HS-27A (cell line): ENCODE data around the gene OR7G1.

ENCODE experiments used
- DNase-seq: peaks from one replicate; pipeline ENCODE4 v3.0.0-alpha.2; 2012; ENCODE audit warnings: low read depth, missing footprints

The OR7G1 gene, protein sequence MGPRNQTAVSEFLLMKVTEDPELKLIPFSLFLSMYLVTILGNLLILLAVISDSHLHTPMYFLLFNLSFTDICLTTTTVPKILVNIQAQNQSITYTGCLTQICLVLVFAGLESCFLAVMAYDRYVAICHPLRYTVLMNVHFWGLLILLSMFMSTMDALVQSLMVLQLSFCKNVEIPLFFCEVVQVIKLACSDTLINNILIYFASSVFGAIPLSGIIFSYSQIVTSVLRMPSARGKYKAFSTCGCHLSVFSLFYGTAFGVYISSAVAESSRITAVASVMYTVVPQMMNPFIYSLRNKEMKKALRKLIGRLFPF

DNA sequence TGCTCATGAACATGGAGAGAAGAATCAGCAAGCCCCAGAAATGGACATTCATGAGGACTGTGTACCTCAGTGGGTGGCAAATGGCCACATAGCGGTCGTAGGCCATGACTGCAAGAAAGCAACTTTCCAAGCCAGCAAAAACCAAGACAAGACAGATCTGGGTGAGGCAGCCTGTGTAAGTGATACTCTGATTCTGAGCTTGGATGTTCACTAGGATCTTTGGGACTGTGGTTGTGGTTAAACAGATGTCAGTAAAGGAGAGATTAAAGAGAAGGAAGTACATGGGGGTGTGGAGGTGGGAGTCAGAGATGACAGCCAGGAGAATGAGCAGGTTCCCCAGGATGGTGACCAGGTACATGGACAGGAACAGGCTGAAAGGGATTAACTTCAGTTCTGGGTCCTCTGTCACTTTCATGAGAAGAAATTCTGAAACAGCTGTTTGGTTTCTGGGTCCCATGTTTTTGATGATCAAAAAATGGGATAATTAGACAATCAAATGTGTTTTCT lies at the start of gene OR7G1:
Gene OR7G1, minus strand, starts transcription at position 457 of the 507 bp plus-strand sequence. Its CDS starts 0 bp downstream, at position 457.
- no peak for DNase-seq

- no peak for DNase-seq
Observed at GRCh38 chr19:9165261-9165660, 49.7 kb upstream of the OR7G1 start.

DNA sequence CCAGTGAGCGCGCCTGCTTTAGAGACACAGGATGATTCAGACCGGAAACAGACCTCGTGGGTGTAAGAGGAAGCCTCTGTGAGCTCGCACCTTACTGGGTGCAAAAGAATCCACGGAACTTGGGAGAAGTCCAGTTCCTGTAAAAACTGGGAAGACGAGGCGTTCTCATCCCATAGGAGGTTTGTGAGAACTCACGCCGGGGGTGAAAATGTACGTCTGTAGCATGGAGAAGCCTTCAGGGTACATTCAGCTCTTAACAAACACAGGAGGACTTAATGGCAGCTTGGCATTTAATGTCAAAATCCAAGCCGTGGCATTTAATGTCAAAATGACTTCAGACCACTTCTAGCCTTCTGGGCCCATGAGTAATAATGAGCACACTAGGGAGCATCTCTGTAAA lies 45.9 kb upstream of the OR7G1 start:
- DNase-seq = no peak

GRCh38 chr19:9159891-9160290 lies 44.3 kb upstream of the OR7G1 start:
- no peak for DNase-seq

GRCh38 chr19:9156304-9156703 lies 40.7 kb upstream of the OR7G1 start:
- no peak for DNase-seq

DNA sequence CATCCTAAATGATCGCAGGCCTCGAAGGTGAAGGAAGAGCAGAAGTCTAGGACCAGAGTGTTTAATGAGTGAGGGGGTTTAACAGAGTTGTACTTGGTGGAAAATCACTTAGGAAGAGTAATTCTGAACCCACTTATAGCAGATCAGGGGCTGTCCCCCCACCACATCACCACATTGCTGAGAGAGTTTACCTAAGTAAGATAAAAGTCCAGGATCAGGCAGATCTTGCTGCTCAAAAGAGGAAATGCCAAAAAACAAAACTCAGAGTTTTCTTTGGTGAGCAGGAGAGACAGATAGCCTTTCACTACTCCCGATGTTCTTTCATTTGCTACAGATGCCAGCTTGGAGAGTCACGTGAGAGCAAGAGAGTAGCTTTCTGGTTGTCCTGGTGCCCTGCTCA lies 40.0 kb upstream of the OR7G1 start:
- no peak for DNase-seq

- DNase-seq = no peak
Observed at GRCh38 chr19:9151367-9151766, 35.8 kb upstream of the OR7G1 start.

- DNase-seq = no peak
Observed at GRCh38 chr19:9150650-9151049, 35.1 kb upstream of the OR7G1 start.

DNA sequence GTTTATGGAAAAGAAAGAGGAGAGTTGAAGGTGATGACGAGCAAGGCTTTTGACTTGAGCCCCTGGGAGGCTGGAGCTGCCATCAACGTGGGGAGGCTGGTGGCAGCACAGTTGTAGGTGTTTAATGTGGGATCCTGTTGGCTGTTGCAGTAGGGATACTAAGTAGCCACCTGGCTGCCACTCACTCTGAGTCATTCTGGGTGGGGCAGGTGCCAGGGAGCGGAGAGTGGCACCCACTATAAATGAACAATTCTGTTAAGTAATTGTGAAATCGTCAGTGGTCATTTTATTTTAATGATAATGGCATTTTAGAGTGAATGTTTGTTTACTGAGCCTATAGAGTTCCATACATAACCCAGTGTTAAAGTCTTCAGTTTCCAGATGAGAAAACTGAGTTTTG lies 34.4 kb upstream of the OR7G1 start:
- DNase-seq = no peak

DNA sequence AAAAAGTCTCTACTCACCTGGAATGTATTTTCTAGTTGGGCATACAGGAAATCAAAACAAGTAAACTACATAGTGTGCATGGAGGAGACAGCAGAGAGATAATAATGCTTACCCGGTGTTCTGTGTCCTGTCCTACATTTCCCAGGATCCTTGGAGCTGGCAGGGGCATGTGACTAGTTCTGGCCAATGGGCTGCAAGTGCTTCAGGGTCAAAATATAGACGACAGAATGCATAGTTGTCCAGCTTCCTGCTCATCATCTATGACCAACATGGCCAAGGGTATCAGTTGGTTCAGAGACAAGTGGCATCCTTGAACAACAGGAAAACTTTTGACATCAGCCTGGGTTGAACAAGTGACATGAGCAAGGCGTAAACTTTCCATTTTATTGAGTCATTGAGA lies 33.1 kb upstream of the OR7G1 start:
- DNase-seq = no peak

DNA sequence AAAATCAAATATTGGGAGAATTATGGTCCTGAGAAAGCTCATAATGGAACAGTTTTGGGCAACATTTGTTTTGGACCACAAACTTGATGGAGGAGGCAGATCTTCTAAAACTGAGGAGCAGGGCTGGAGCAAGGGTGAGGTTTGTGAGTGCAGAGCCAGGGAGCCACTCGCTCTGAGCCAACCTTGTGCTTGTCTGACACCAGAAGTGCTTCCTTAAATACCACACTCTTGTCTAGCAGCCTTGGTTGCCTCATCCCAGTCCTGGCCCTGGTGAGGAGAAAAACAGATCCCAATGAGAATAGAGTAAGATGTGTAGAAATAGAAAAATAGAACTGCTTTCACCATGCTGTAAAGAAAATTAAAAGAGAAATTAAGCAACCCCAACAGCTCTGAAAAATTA lies 31.3 kb upstream of the OR7G1 start:
- no peak for DNase-seq

- DNase-seq = no peak
Observed at GRCh38 chr19:9144920-9145319, 29.4 kb upstream of the OR7G1 start.

- DNase-seq = peak; percentile 79
Observed at GRCh38 chr19:9140159-9140874, 24.8 kb upstream of the OR7G1 start, which contains the start of gene ZNF317. Gene ZNF317, plus strand, starts transcription at chr19:9140397. Its CDS starts 15,620 bp downstream, at chr19:9156017.

- peak; percentile 14 for DNase-seq
Observed at GRCh38 chr19:9139609-9140158, 24.1 kb upstream of the OR7G1 start.

DNA sequence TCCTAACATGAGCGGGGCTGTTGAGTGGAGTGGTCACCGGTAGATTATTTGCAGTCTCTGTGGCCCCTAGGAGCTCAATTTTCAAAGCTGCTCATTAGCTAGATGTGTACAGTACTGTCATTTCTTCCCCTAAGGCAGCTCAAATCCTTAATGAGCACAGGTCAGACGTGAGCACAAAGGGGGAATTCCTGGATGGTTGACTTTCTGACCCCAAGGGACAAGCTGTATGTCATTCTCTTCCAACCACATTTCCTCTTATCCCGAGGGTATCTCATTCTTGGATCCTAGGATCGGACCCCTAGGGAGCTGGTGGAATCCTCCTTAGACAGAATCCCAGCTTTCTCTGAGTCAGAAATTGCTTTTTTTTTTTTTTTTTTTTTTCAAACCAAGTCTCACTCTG lies 16.9 kb upstream of the OR7G1 start:
- no peak for DNase-seq

GRCh38 chr19:9130965-9131364 lies 15.4 kb upstream of the OR7G1 start:
- no peak for DNase-seq

GRCh38 chr19:9128171-9128570 lies 12.6 kb upstream of the OR7G1 start:
- peak; percentile 29 for DNase-seq

- no peak for DNase-seq
Observed at GRCh38 chr19:9126900-9127405, 11.4 kb upstream of the OR7G1 start, which contains the start of gene OR7G3. Gene OR7G3, minus strand, starts transcription at chr19:9126950. Its CDS starts 0 bp downstream, at chr19:9126950.

DNA sequence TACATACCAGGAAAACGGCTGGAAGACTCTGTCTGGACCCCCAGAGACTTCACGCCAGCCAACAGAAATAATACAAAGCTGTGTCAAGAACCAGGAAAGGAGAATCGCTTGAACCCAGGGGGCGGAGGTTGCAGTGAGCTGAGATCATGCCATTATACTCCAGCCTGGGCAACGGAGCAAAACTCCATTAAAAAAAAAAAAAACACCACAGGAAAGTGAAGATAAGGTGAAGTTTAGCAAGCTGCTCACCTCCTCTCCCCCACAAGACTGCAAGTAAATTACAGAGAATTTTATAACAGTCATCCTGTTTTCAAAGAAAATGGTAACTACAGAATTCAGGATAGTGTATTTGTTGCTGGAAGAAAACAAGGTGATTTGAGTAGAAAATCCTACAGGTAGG lies 984 bp upstream of the OR7G1 start:
- no peak for DNase-seq

GRCh38 chr19:9109959-9110358 lies 5.6 kb downstream of the OR7G1 start:
- no peak for DNase-seq

- DNase-seq = no peak
Observed at GRCh38 chr19:9107375-9107774, 8.2 kb downstream of the OR7G1 start, which contains the start of gene OR7G2. Gene OR7G2, minus strand, starts transcription at chr19:9107475. Its CDS starts 4,232 bp downstream, at chr19:9103243.

GRCh38 chr19:9086761-9087160 lies 28.8 kb downstream of the OR7G1 start, which contains the start of gene OR1M1:
Gene OR1M1, plus strand, starts transcription at chr19:9087061. Its CDS starts 6,184 bp downstream, at chr19:9093245.
- DNase-seq = no peak
